Caco-2 (cell line): Measurements from ENCODE around the gene CRIP1. TPM values are rescaled to one million over a fixed set of nuclear protein-coding genes. Genes with fewer than 3 reads are reported as not detected.

Source experiments
- BruUV-seq: library from RNA; stranded (reverse); fragments of 400-500 nt; replicated peaks from 2 replicates; lab custom pipeline; 2021; lab: Mats Ljungman, UMichigan
- CTCF ChIA-PET: fragments of 300-600 bp; sonication (Branson Sonifier 250); formaldehyde crosslinking; loops from one replicate; lab custom pipeline; 2022; ENCODE audit warnings: antibody characterized with exemption; lab: Charles Lee
- POLR2A ChIA-PET: fragments of 300-600 bp; sonication (Branson Sonifier 250); formaldehyde crosslinking; loops from one replicate; lab custom pipeline; 2022; ENCODE audit warnings: antibody characterized with exemption; lab: Charles Lee
- DNase-seq, 2 experiments: peaks; one replicate each; pipeline versions ENCODE4 v3.0.0 to v3.0.0-alpha.2; 2020 to 2022
- H3K27me3 ChIP-seq: replicated peaks from 2 replicates; pipeline ENCODE4 v1.6.0; 2011; ENCODE audit warnings: low read length; ENCODE audit not compliant: control insufficient read depth, insufficient read depth
- H3K36me3 ChIP-seq: 2 replicates; pipeline ENCODE4 v1.5.1; 2011; ENCODE audit warnings: low read length; ENCODE audit not compliant: control insufficient read depth, insufficient read depth
- H3K4me1 ChIP-seq: fragments of 250-450 bp; sonication (Bioruptor Pico); 2 replicates; pipeline ENCODE4 v1.5.1; 2020; ENCODE audit warnings: mild to moderate bottlenecking
- H3K4me3 ChIP-seq: 2 replicates; pipeline ENCODE4 v1.5.1; 2011; ENCODE audit warnings: low read depth, mild to moderate bottlenecking, control low read depth, low read length
- H3K9me3 ChIP-seq: fragments of 250-450 bp; sonication (Bioruptor Pico); 2 replicates; pipeline ENCODE4 v1.5.1; 2020; ENCODE audit warnings: mild to moderate bottlenecking, moderate library complexity
- H3K27ac Mint-ChIP-seq: one replicate; pipeline ENCODE4 v1.8.0; 2022; ENCODE audit warnings: mixed read lengths; ENCODE audit not compliant: unreplicated experiment
- H3K27me3 Mint-ChIP-seq: one replicate; pipeline ENCODE4 v1.8.0; 2022; ENCODE audit warnings: mixed read lengths; ENCODE audit not compliant: insufficient read depth, unreplicated experiment
- H3K36me3 Mint-ChIP-seq: one replicate; pipeline ENCODE4 v1.8.0; 2022; ENCODE audit warnings: mild to moderate bottlenecking, mixed read lengths; ENCODE audit not compliant: insufficient read depth, unreplicated experiment
- H3K4me1 Mint-ChIP-seq: one replicate; pipeline ENCODE4 v1.8.0; 2022; ENCODE audit warnings: low read depth, mixed read lengths; ENCODE audit not compliant: unreplicated experiment
- H3K4me3 Mint-ChIP-seq: one replicate; pipeline ENCODE4 v1.8.0; 2022; ENCODE audit warnings: mild to moderate bottlenecking, moderate library complexity, mixed read lengths; ENCODE audit not compliant: unreplicated experiment
- H3K9me3 Mint-ChIP-seq: one replicate; pipeline ENCODE4 v1.8.0; 2022; ENCODE audit warnings: mixed read lengths; ENCODE audit not compliant: unreplicated experiment
- CTCF ChIP-seq, 2 experiments: fragments of 200-600 bp in 1 of 2; IDR thresholded peaks; 1 replicate in 1 of 2; 2 replicates in 1 of 2; pipeline versions ENCODE4 v1.5.1 to v1.8.0; 2011 to 2022; ENCODE audit warnings: antibody characterized with exemption in 1 of 2, control low read depth in 1 of 2, inconsistent platforms in 1 of 2, low read depth in 1 of 2, low read length in 1 of 2, mild to moderate bottlenecking in 1 of 2, moderate library complexity in 1 of 2; ENCODE audit not compliant: insufficient read depth in 1 of 2, severe bottlenecking in 1 of 2, unreplicated experiment in 1 of 2
- intact Hi-C: fragments of 100-400 bp; cut with micrococcal nuclease; formaldehyde crosslinking; loops from one replicate; pipeline ENCODE4 v1.10.0; 2022; ENCODE audit not compliant: unreplicated experiment
- total RNA-seq: library from RNA; stranded (reverse); gene quantifications from 2 replicates; pipeline ENCODE4 v1.2.3, GENCODE V29; 2022

CRIP1 gene
- total RNA-seq, 1 experiment from 2014 or later = 75.1 TPM

DNA sequence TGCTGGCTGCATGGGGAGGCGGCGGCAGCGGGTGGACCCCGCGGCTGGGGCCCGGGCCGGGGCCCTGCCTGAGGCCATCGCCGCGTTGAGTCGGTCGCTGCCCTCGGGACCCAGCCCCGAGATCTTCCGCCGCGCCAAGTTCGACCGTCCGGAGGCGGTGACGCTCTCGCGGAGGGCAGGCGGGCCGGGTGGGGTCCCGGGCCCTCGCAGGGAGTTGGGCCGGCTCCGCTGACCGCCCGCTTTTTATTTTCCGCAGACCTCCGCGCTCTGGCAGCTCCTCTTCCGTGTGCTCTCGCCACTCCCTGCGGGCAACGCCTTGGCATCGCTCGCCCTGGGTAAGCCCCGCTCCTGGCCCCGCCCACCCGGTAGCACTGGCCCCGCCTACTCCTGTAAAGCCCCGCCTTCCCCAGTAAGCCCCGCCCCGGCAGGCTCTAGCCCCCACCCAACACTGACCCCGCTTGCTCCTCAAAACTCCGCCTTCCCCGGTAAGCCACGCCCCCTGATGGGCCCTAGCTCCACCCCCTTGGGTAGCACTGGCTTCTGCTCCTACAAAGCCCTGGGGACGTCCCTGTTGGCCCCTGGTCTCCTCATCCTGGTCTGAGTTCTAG is 4.8 kb downstream of the CRIP1 start:
- Mint-ChIP-seq H3K9me3 (no peaks in the 10 kb centered on the region), H3K4me3 (peak overlapping the region; percentile 79), H3K4me1 (no peaks in the 10 kb centered on the region), H3K27me3 (no peaks in the 10 kb centered on the region), H3K36me3 (peaks cover 12% of the 10 kb centered on the region), H3K27ac (peak overlapping the region; percentile 87)
- peak; percentile 85 to 88 for DNase-seq
- Histone ChIP-seq H3K9me3 (no peaks in the 10 kb centered on the region), H3K27me3 (no peaks in the 10 kb centered on the region), H3K4me3 (peak overlapping the region; percentile 83), H3K36me3 (no peaks in the 10 kb centered on the region; the same call in 1 of the 2 replicates), H3K4me1 (peaks cover 25% of the 10 kb centered on the region)
- ChIA-PET CTCF (interaction anchor here (0.8 to 2.9 kb wide), 2 partner anchors 10 to 19 kb away, joined by 3 to 57 read pairs; no protein-coding TSS in a partner anchor), POLR2A (interaction anchor here (1.4 to 1.5 kb wide), 2 partner anchors 11 to 243 kb away, joined by 3 to 4 read pairs; partner anchors contain the start of gene BTBD6)
- no peak for TF ChIP-seq CTCF (IDR thresholded peaks at IDR 0.05; ENCODE audit: insufficient read depth in 1 of 2, low read depth in 1 of 2, low read length in 1 of 2, severe bottlenecking in 1 of 2, unreplicated experiment in 1 of 2)
- intact Hi-C loops = loop anchor here (2.0 to 5.0 kb wide), 2 partner anchors 36 to 121 kb away; partner anchors contain the start of gene TMEM121
- TSS peak; percentile 26 for BruUV-seq

DNA sequence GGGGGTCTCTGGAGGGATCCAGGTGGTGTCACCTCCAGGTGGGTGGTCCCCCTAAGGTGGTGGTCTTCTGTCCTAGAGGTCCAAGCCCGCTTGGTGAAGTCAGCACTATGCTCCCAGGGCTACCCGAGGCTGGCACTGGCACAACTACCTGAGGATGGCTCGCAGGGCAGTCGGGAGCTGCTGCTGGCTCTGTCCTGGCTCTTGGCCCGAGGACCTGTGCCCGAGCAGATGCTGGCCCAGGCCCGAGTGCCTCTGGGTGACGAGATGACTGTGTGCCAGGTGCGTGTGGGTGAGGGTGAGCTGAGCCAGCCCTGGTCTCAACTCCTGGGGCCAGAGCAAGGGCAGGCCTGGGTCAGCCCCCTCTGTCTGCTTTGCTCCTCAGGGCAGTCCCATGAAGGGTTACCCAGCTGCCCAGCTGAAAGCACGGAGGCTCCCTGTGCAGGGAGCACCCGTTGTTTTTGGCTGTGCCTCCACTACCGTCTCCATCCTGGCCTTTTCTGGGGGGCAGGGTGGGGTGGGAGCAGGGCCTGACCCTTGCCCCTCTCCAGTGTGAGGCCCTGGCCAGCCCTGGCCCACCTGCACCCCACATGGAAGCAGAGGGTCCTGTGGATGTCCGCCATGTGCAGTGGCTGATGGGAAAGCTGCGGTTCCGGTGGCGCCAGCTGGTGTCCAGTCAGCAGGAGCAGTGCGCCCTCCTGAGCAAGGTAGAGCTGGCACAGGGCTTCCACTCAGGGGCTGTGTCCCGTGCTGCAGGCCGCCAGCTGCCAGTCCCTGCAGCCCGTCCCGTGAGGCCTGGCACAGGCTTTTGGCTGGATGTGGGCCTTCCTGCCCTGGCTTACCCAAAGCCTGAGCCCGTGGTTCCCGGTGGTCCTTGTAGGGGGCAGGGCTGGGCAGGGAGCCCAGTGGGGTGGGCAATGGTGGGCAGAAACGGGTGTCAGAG is 5.6 kb downstream of the CRIP1 start:
- Mint-ChIP-seq H3K27me3 (no peaks in the 10 kb centered on the region), H3K27ac (peak overlapping the region; percentile 87), H3K4me3 (peak overlapping the region; percentile 79), H3K9me3 (no peaks in the 10 kb centered on the region), H3K36me3 (peaks cover 12% of the 10 kb centered on the region), H3K4me1 (no peaks in the 10 kb centered on the region)
- intact Hi-C loops = loop anchor here (5.0 kb wide), 1 partner anchor 35 kb away; the partner anchor contains the start of gene TMEM121
- no peak for TF ChIP-seq CTCF (IDR thresholded peaks at IDR 0.05; ENCODE audit: insufficient read depth in 1 of 2, low read depth in 1 of 2, low read length in 1 of 2, severe bottlenecking in 1 of 2, unreplicated experiment in 1 of 2)
- POLR2A ChIA-PET = interaction anchor here (1.4 kb wide), 1 partner anchor 12 kb away, joined by 4 read pairs; no protein-coding TSS in a partner anchor
- no TSS peak for BruUV-seq
- Histone ChIP-seq H3K27me3 (no peaks in the 10 kb centered on the region), H3K4me3 (peak overlapping the region; percentile 83), H3K36me3 (no peaks in the 10 kb centered on the region; the same call in 1 of the 2 replicates), H3K9me3 (no peaks in the 10 kb centered on the region), H3K4me1 (peaks cover 23% of the 10 kb centered on the region)
- no peak for DNase-seq
- CTCF ChIA-PET = interaction anchor here (0.8 kb wide), 1 partner anchor 20 kb away, joined by 3 read pairs; no protein-coding TSS in a partner anchor
